CD1c-positive myeloid dendritic cell (primary cell): ENCODE data around the gene UHRF1.
"Not testable (repeated sequence)": the region's sequence is repeated elsewhere in the genome, so short reads cannot be mapped to it uniquely, and the experiment has no call there.

Experiments used
- DNase-seq: peaks from one replicate; pipeline ENCODE4 v3.0.0-alpha.2; 2016; ENCODE audit errors: extremely low spot score

UHRF1 gene

DNA sequence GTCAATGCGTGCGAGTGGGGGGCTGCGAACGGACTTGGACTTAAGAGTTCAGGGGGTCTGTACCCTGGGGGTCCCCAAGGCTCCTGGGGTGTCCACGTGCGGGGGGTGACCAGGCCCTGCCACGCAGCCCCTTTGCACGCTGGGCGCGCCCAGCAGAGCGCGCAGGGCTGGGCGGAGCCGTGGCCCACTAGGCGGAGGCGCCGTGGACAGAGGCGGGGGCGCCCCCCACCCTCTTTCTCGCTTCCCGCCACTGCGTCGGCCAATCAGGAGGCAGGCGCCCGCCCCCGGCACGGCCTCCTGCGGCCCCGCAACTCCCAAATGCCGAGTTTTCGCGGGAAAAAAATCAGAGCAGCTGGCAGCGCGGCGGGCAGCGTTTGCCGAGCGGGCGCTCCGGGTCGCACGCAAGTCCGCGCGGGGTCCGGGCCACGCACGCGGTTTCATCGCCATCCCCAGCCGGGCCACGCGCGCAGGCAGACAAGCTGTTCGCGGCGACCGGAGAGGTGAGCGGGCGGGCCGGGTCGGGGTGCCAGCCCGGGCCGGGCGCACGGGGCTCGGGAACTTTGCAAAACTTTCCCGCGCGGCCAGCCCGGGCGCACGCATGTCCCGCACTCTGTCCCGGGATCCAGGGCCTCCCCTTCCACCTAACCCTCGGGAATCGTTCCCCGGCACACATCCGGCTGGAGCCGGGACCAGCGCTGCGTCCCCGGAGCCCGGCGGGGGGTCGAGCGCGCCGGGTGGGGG is at the start of gene UHRF1:
Gene UHRF1, plus strand, starts transcription at position 346 of the 741 bp plus-strand sequence. CDS start 1,385 bp downstream, outside the sequence.
- no peak for DNase-seq

DNA sequence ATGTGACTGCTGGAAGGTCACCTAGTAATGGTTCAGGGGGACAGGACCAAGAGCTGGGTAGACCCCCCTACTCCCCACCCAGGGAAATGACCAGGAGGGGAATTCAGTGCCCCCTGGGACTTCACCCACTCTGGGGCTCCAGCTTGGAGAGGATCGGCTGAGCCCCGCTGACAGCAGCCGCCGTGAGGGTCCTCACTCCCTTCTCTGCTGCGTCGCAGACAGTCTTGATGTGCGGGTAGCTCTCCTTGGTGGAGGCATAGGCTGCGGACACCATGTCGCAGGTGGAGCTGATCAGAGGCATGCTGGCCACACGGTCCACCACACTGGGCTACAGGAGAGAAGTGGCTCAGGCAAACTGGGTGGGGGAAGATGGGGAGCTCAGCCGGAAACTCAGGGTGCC is 49.6 kb upstream of the UHRF1 start:
- DNase-seq = no peak

DNA sequence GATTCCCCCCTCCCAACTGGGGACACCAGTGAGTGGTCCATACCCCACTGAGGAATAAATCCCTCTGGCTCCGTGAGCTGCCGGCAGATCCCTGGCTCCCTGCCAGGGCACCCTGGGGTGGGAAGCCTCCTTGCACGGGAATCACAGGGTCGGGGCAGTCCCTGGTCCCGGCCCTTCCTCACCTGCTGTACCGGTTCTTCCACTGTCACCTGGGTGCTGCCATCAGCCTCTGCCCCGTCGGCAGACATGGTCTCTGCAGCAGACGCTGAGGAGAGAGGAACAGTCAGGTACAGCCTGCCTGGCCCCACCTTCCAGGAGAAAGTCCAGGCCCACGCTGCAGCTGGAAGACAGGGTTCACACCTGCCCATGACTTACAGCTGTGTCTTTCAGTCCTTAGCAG is 48.2 kb upstream of the UHRF1 start:
- DNase-seq = no peak

DNA sequence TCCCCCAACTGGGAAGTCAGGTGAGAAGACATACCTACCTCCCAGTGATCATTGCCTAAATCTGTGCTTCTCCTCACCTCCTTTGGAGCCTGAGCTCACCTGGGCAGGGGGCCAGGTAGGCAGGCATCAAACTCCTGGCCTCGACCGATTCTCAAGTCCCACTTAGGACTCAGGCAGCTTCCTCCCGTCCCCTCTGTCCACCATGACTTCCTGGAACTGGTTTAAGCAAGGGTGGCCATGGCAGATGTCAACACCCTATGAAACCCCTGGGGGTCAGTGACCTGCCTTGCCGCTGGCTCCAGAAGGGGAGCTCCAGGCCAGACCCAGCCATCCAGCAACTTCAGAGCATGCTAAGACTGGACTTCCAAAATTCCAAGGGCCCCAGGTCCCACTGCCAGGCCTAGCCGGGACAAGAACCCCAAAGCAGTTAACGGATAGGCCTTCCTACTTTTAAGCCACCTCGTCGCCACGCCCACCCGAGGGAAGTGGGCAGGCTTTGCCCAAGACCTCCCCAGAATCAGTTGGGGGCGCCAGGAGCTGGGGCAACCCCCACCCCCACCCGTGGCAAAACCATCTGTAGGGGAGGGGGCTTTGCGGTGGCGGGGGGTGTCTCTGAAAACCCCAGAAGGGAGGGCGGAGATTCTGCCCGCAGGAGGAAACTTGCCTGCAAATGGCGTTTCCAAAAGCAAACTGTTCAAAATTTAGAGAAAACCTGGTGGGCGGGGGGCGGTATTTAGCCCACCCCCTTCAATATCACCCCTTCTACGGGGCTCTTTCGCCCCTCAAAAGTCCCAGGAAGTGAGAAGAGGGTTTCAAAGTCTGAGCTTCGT is 42.5 kb upstream of the UHRF1 start:
- DNase-seq = peak; percentile 68

DNA sequence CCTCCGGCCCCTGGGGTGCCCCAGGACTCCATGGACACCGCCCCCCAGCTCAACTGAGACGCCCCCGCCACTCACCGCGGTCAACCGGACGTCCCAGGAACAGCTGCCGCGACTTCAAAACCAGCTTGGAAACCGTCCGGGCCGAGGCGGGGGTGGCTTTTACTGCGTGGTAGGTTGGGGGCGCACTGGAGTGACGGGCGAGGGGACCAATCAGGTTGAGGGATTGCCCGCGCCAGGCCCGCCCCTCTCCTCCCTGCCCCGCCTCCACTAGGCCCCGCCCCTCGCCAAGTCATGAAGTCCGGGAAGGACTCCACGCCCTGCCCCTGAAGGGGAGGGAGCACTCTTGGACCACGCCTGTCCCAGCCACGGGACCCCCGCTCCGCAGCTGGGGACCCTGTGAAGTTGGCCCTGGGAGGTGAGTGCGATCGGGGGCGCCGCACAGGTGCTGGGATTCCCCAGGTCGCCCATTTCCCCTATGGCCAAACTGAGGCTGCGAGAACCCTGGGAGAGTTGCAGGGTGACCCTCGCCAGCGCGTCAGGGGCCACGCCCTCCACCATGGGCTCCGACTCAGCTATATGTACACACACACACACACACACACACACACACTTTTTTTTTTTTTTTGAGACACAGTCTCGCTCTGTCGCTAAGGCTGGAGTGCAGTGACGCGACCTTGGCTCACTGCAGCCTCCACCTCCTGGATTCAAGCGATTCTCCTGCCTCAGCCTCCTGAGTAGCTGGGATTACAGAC is 41.6 kb upstream of the UHRF1 start, which contains the start of gene PLIN3:
Gene PLIN3, minus strand, starts transcription at position 134 of the 752 bp plus-strand sequence. CDS start 6,273 bp downstream, outside the sequence.
- peak; percentile 96 for DNase-seq

DNA sequence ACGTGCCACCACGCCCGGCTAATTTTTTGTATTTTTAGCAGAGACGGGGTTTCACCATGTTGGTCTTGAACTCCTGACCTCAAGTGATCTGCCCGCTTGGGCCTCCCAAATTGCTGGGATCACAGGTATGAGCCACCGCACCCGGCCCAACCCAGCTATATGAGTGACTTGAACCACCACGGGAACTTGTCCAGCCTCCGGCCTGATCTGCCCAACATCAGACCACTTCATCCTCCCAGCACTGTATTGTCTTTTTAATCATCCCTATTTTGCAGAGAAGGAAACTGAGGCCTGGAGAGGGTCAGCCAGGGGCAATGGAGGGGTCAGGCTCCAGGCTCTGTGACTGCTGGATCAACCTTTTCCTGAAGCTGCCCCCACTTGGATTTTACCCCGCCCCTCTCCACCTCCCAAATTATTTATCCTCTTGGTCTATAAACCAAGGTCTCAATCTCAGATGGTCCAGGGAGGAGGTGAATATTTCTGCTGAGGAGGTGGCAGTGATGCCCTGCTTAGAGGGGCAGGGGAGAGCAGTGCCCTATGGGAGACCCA is 40.9 kb upstream of the UHRF1 start:
- DNase-seq = no peak

DNA sequence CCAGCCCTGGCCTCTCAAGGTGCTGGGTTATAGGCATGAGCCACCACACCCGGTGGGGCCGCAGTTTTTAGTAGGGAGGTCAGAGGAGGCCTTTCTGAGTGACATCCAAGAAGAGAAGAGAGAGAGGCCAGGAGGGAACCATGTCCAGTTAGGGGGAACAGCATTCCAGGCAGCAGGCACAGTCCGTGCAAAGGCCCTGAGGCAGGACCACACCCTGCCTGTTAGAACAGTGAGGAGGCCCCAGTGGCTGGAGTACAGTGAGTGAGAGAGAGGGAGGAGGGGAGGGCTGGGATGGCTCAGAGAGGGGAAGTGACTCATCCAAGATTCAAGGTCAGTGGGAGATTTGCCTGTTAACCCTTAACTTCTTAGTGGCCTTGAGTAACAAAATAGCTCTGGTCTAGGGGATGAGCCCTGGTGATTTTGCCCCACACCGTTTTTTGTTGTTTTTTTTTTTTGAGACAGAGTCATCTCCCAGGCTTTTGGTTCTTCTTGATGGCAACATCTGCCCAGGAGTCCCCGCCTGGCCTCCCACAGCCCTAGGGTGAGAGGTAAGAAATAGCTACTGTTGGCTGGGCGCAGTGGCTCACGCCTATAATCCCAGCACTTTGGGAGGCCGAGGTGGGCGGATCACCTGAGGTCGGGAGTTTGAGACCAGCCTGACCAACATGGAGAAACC is 39.1 kb upstream of the UHRF1 start:
- peak; percentile 84 for DNase-seq

DNA sequence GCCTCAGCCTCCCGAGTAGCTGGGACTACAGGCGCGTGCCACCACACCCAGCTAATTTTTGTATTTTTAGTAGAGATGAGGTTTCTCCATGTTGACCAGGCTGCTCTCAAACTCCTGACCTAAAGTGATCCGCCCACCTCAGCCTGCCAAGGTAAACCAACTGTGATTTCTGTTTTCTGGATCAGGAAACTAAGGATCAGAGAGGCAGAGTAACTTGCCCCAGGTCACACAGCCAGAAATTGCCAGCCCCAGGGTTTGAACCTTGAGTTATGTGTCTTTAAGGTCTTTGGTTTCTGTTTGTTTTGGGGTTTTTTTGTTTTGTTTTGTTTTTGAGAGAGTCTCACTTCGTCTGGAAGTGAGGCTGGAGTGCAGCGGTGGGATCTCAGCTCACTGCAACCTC is 37.6 kb upstream of the UHRF1 start:
- no peak for DNase-seq

DNA sequence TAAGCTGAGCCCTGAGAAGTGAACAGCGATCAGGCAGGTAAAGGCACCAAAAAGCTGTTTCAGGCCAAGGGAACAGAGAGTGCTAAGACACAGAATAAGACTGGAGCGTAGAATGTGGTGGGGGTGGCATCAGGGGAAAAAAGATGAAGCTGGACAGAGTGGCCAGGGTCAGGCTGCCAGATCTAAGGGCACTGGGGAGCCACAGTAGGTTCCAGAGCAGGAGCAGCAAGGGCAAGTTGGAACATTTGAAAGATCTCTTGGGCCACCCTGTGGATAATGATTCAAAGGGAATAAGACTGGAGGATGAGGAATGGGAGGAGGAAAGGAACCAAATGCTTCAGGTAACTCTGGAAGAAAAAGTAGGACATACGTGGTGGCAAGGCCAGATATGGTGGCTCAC is 35.4 kb upstream of the UHRF1 start:
- DNase-seq = no peak

DNA sequence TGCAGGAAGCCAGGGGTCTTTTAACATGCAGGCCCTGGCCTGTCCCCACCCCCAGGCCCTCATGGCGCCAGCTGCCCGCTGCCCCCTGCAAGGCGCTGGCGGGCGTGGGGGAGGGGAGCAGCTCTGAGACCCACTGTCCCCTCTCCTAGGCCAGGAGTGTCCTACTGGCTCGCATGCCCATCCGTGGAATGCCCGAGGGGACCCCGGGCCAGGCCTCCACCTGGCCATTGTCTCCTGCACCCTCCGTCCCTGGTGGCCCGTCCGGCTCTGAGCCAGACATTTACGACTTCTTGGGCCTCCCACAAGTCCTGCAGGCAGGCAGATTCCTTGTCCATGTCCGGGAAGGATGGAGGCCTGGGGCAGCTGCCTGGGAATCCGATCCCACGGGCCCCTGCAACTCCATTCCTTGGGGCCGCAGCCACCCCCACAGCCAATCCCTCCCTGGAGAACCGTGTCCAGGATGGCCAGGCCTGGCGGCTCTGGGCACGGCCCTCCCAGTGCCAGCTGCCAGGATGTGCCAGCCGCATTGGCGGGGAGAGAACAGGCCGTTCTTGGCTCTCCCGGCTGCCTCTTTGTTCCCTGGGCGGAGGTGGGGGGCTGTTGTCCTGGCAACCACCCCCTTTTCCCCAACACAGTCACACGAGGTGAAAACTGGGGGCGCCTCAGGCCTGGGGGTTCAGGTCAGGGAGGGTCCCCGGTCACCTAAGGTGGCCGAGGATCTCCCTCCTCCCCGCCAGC is 31.4 kb upstream of the UHRF1 start:
- DNase-seq = no peak

DNA sequence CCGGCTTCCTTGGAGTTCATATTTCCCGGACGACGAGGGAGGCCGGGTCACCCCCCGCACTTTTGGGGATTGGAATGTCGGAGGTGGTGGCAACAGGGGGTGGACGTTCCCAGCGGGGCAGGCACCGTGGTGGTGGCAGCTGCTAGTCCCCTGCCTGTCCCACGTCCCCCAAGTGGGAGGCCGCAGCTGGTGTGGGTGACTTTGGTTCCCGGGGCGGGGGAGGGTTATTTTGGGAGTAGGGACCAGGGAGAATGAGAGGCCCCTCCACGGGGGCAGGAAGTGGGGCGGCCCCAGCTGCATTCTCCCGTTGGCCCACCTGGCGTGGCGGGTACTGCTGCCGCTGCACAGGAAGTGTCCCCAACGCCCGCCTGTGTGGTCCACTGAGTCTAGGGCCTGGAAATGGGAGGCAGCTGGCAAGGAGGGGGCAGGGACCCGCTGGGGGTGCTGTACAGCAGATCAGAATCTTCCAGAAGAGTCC is 30.8 kb upstream of the UHRF1 start:
- no peak for DNase-seq

DNA sequence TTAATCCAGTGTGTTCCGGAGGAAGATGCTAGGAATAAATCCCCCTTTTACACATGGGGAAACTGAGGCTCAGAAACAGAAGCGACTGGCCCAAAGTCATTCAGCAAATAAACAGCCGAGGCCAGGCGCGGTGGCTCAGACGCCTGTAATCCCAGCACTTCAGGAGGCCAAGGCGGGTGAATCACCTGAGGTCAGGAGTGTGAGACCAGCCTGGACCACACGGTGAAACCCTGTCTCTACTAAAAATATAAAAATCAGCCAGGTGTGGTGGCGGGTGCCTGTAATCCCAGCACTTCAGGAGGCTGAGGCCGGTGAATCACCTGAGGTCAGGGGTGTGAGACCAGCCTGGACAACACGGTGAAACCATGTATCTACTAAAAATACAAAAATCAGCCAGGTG is 30.3 kb upstream of the UHRF1 start:
- DNase-seq = no peak

DNA sequence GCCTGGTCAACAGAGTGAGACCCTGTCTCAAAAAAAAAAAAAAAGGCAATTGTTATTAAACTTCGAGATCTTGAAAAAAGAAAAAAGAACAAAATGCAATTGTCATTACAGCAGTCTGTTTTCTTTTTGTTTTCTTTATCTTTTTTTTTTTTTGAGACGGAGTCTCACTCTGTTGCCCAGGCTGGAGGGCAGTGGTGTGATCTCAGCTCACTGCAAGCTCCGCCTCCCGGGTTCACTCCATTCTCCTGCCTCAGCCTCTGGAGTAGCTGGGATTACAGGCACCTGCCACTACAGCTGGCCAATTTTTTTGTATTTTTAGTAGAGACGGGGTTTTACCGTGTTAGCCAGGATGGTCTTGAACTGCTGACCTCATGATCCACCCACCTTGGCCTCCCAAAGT is 26.4 kb upstream of the UHRF1 start:
- DNase-seq = not testable (repeated sequence)

DNA sequence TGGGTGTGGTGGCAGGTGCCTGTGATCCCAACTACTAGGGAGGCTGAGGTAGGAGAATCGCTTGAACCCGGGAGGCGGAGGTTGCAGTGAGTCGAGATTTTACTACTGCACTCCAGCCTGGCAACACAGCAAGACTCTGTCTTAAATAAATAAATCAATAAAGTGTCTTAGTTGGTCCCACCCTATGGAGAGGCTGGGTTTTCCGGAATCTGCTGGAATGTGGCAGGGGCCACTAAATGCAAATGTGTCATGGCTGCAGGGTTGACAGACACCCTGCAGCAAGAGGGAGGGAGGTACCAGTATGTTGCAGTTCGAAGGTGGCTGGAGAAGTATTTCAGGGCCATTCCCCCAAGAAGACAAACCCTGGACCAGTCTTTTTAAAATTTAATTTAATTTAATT is 24.3 kb upstream of the UHRF1 start:
- not testable (repeated sequence) for DNase-seq

DNA sequence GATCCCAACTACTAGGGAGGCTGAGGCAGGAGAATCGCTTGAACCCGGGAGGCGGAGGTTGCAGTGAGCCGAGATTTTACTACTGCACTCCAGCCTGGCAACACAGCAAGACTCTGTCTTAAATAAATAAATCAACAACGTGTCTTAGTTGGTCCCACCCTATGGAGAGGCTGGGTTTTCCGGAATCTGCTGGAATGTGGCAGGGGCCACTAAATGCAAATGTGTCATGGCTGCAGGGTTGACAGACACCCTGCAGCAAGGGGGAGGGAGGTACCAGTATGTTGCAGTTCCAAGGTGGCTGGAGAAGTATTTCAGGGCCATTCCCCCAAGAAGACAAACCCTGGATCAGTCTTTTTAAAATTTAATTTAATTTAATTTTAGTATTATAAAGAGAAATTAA is 21.5 kb upstream of the UHRF1 start:
- not testable (repeated sequence) for DNase-seq

DNA sequence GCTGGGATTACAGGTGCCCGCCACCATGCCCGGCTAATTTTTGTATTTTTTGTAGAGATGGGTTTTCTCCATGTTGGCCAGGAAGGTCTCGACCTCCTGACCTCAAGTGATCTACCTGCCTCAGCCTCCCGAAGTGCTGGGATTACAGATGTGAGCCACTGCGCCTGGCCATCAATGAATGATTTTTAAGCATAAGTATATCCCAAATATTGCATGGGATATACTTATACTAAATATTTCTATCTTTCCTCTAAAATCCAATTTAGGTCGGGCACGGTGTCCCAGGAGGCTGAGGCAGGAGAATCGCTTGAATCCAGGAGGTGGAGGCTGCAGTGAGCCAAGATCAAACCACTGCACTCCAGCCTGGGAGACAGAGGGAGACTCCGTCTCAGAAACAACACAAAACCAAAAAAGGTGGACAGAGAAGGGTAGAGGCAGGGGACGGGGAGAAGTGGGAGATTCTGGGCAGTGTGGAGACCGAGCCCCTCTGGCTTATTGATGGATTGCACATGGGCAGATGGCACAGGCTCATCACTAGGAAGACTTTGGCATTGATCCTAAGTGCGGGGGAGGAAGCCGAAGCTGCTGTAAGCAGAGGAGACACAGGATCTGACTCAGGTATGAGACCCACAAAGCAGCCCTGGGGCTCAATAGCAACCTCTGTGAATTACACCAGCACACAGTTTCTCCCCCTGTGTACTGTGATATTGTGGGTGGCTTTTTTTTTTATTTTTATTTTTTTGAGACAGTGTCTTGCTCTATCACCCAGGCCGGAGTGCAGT is 20.1 kb upstream of the UHRF1 start:
- DNase-seq = no peak

DNA sequence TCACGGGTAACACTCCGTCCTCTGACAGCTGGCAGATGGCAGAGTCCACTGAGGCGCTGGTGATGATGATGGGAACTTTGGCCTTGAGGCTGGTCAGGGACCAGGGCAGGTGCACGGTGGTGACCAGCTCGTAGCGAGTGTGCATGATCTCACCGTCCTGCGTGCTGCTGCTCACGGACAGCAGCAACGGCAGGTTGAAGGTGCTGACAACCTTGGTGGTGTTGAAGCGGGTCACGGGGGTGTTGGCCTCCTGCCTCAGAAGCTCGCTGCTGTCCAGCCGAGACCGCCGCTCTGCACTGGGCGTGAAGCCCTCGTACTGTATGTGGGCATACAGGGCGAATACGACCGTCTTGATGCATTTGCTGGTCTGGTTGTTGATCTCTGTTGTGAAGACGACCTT is 18.2 kb upstream of the UHRF1 start:
- DNase-seq = no peak

DNA sequence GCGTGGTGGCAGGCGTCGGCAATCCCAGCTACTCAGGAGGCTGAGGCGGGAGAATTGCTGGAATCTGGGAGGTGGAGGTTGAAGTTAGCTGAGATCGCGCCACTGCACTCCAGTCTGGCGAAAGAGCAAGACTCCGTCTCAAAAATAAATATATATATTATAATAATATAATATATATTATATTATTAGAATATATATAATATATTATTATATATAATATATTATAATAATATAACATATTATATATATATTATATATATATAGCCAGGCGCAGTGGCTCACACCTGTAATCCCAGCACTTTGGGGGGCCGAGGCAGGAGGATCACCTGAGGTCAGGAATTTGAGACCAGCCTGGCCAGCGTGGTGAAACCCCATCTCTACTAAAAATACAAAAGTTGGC is 16.3 kb upstream of the UHRF1 start:
- DNase-seq = not testable (repeated sequence)

DNA sequence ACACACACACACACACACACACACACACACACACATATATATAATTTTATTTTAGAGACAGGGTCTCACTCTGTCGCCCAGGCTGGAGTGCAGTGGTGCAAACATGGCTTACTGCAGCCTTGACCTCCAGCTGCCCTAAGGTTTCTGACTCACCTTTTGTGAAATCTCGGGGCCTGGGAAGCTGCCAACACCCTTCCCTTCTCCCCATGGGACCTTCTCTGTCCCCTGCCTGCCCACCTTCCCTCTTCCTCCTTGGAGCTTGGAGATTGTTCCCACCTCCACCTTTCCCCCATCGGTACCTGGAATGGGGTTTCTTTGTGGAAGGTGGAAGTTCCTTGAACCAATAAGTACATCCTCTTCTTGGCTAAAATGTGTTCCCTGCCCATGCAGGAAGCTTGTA is 12.9 kb upstream of the UHRF1 start:
- DNase-seq = no peak

DNA sequence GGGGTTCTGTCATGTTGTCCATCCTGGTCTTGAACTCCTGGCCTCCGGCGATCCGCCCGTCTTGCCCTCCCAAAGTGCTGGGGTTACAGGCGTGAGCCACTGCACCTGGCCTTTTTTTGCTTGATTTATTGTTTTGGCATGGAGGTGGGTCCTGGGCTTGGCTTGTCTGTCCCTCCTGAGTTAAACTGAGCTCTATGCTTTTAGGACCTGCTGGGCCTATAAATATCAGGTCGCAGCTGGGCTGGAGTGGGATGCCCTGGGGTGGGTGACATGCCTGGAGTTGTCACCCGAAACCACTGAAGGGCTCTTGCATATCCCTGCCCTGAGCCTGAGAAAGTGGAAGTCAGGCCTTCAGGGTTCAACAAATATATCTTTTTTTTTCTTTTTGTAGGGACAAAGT is 12.2 kb upstream of the UHRF1 start:
- DNase-seq = no peak
